ENCODE data around the gene A4GALT.
"Not testable (repeated sequence)": the region's sequence is repeated elsewhere in the genome, so short reads cannot be mapped to it uniquely, and the experiment has no call there.

A4GALT gene

GRCh38 chr22:42742940-42743339 is 22.3 kb upstream of the A4GALT start:
- no peak for DNase-seq (ENCODE audit: low read depth in 1 of 2, low spot score in 1 of 2)

- not testable (repeated sequence) for DNase-seq (ENCODE audit: low read depth in 1 of 2, low spot score in 1 of 2)
These were observed 19.6 kb upstream of the A4GALT start for GRCh38 chr22:42740320-42740719.

- DNase-seq (ENCODE audit: low read depth in 1 of 2, low spot score in 1 of 2) = no peak
These were observed 13.7 kb upstream of the A4GALT start for GRCh38 chr22:42734406-42734805.

- DNase-seq (ENCODE audit: low read depth in 1 of 2, low spot score in 1 of 2) = not testable (repeated sequence)
These were observed 12.7 kb upstream of the A4GALT start for GRCh38 chr22:42733394-42733793.

- no peak for DNase-seq (ENCODE audit: low read depth in 1 of 2, low spot score in 1 of 2)
These were observed 11.4 kb upstream of the A4GALT start for GRCh38 chr22:42732081-42732480.

- no peak for DNase-seq (ENCODE audit: low read depth in 1 of 2, low spot score in 1 of 2)
These were observed 6.1 kb upstream of the A4GALT start for GRCh38 chr22:42726811-42727210.

- no peak for DNase-seq (ENCODE audit: low read depth in 1 of 2, low spot score in 1 of 2)
These were observed 5.1 kb upstream of the A4GALT start for GRCh38 chr22:42725606-42726355.

GRCh38 chr22:42724062-42724461 is 3.4 kb upstream of the A4GALT start:
- DNase-seq (ENCODE audit: low read depth in 1 of 2, low spot score in 1 of 2) = no peak

GRCh38 chr22:42721045-42721434 is 370 bp upstream of the A4GALT start:
- no peak for DNase-seq (ENCODE audit: low read depth in 1 of 2, low spot score in 1 of 2)

- no peak for DNase-seq (ENCODE audit: low read depth in 1 of 2, low spot score in 1 of 2)
These were observed 911 bp downstream of the A4GALT start for GRCh38 chr22:42719656-42720262.

GRCh38 chr22:42719133-42719532 is 1.5 kb downstream of the A4GALT start:
- no peak for DNase-seq (ENCODE audit: low read depth in 1 of 2, low spot score in 1 of 2)

- DNase-seq (ENCODE audit: low read depth in 1 of 2, low spot score in 1 of 2) = no peak
These were observed 3.3 kb downstream of the A4GALT start for GRCh38 chr22:42717197-42717928.

GRCh38 chr22:42716649-42717127 is 4.0 kb downstream of the A4GALT start:
- no peak for DNase-seq (ENCODE audit: low read depth in 1 of 2, low spot score in 1 of 2)

- no peak for DNase-seq (ENCODE audit: low read depth in 1 of 2, low spot score in 1 of 2)
These were observed 4.4 kb downstream of the A4GALT start for GRCh38 chr22:42716221-42716620.

GRCh38 chr22:42714768-42715390 is 5.8 kb downstream of the A4GALT start:
- DNase-seq (ENCODE audit: low read depth in 1 of 2, low spot score in 1 of 2) = no peak

GRCh38 chr22:42714308-42714707 is 6.4 kb downstream of the A4GALT start:
- DNase-seq (ENCODE audit: low read depth in 1 of 2, low spot score in 1 of 2) = no peak

GRCh38 chr22:42711895-42712837 is 8.5 kb downstream of the A4GALT start:
- DNase-seq (ENCODE audit: low read depth in 1 of 2, low spot score in 1 of 2) = no peak

- no peak for DNase-seq (ENCODE audit: low read depth in 1 of 2, low spot score in 1 of 2)
These were observed 9.4 kb downstream of the A4GALT start for GRCh38 chr22:42711281-42711731.

GRCh38 chr22:42708417-42708816 is 12.3 kb downstream of the A4GALT start:
- DNase-seq (ENCODE audit: low read depth in 1 of 2, low spot score in 1 of 2) = no peak

- no peak for DNase-seq (ENCODE audit: low read depth in 1 of 2, low spot score in 1 of 2)
These were observed 13.2 kb downstream of the A4GALT start for GRCh38 chr22:42707496-42707895.

Data from stimulated activated CD4-positive, alpha-beta T cell treated with anti-CD3 and anti-CD28 coated beads, Interleukin-15, amount 100 ng/mL, for 1 hour (primary cell).